Sciatic nerve (tissue), 2 donors: ENCODE measurements around the gene DOCK2. TPM values are rescaled to one million over a fixed set of nuclear protein-coding genes. Genes with fewer than 3 reads are reported as not detected.
A peak's percentile ranks its signal among the peaks of the same experiment; 100 is the strongest.

Source experiments
- ATAC-seq: fragments of 200-7000 bp; cut with Tn5 transposase; one replicate; pipeline ENCODE4 v1.9.1; 2020; ENCODE audit warnings: mild to moderate bottlenecking, moderate library complexity
- DNase-seq: peaks from one replicate; pipeline ENCODE4 v3.0.0-alpha.2; 2020; ENCODE audit warnings: low spot score
- intact Hi-C: fragments of 100-400 bp; cut with DNase I; formaldehyde crosslinking; loops from one replicate; pipeline ENCODE4 v1.14.2; 2022
- total RNA-seq: library from RNA; stranded (reverse); fragmentation: NEBNext Ultra II Directional; extraction: Animal tissue kit (Norgen Biotek cat#: 25700); gene quantifications from one replicate; pipeline ENCODE4 v1.2.1, GENCODE V29; 2021
- donor health status: DM: no; HTN: no; CAD: no.
- donor health status: DM: no; HTN: no; CAD: no.

Gene DOCK2
- total RNA-seq, 1 donor from 2014 or later: 32.9 TPM

GRCh38 chr5:170011751-170012150, 374.7 kb downstream of the DOCK2 start:
- DNase-seq: no peak
- intact Hi-C loops: no loop called here
- ATAC-seq: no peak

GRCh38 chr5:170012622-170013021, 375.5 kb downstream of the DOCK2 start:
- no peak for ATAC-seq
- no peak for DNase-seq
- intact Hi-C loops: no loop called here

GRCh38 chr5:170020423-170020822, 383.3 kb downstream of the DOCK2 start:
- DNase-seq: no peak
- no peak for ATAC-seq
- intact Hi-C loops: no loop called here

GRCh38 chr5:170021506-170021905, 384.4 kb downstream of the DOCK2 start:
- intact Hi-C loops: no loop called here
- DNase-seq: no peak

GRCh38 chr5:170025853-170026252, 388.8 kb downstream of the DOCK2 start:
- intact Hi-C loops: no loop called here
- no peak for ATAC-seq
- no peak for DNase-seq

More at GRCh38 chr5:170021506-170021905, 384.4 kb downstream of the DOCK2 start:
- no peak for ATAC-seq

GRCh38 chr5:170028124-170028523, 391.0 kb downstream of the DOCK2 start:
- ATAC-seq: no peak
- intact Hi-C loops: no loop called here

GRCh38 chr5:170034231-170034630, 397.2 kb downstream of the DOCK2 start:
- DNase-seq: no peak
- intact Hi-C loops: no loop called here
- no peak for ATAC-seq

More at GRCh38 chr5:170028124-170028523, 391.0 kb downstream of the DOCK2 start:
- no peak for DNase-seq

GRCh38 chr5:170038241-170038640, 401.2 kb downstream of the DOCK2 start:
- ATAC-seq: no peak
- intact Hi-C loops: no loop called here
- DNase-seq: no peak

- ATAC-seq (no peak), DNase-seq (no peak)
- intact Hi-C loops: no loop called here
Observed at GRCh38 chr5:170039830-170040229, 402.8 kb downstream of the DOCK2 start.

- DNase-seq (no peak), ATAC-seq (no peak)
- intact Hi-C loops: no loop called here
Observed at GRCh38 chr5:170046241-170046640, 409.2 kb downstream of the DOCK2 start.

- DNase-seq (no peak), ATAC-seq (no peak)
- intact Hi-C loops: no loop called here
Observed at GRCh38 chr5:170049713-170050112, 412.6 kb downstream of the DOCK2 start.

- DNase-seq: no peak
- no peak for ATAC-seq
- intact Hi-C loops: no loop called here
Observed at GRCh38 chr5:170053896-170054295, 416.8 kb downstream of the DOCK2 start.

GRCh38 chr5:170055606-170056005, 418.5 kb downstream of the DOCK2 start:
- ATAC-seq: no peak
- intact Hi-C loops: no loop called here
- DNase-seq: no peak

GRCh38 chr5:170056561-170057267, 419.6 kb downstream of the DOCK2 start:
- ATAC-seq: no peak
- intact Hi-C loops: no loop called here
- DNase-seq: no peak

GRCh38 chr5:170057311-170057710, 420.2 kb downstream of the DOCK2 start:
- ATAC-seq (no peak), DNase-seq (no peak)
- intact Hi-C loops: no loop called here

GRCh38 chr5:170059221-170059620, 422.1 kb downstream of the DOCK2 start:
- intact Hi-C loops: no loop called here
- no peak for ATAC-seq
- no peak for DNase-seq

- intact Hi-C loops: no loop called here
- no peak for DNase-seq
- ATAC-seq: no peak
Observed at GRCh38 chr5:170067152-170067551, 430.1 kb downstream of the DOCK2 start.

GRCh38 chr5:170067574-170068170, 430.6 kb downstream of the DOCK2 start:
- ATAC-seq (no peak), DNase-seq (no peak)
- intact Hi-C loops: no loop called here

GRCh38 chr5:170069512-170069911, 432.4 kb downstream of the DOCK2 start:
- no peak for DNase-seq
- ATAC-seq: no peak
- intact Hi-C loops: no loop called here

GRCh38 chr5:170070556-170071412, 433.7 kb downstream of the DOCK2 start:
- ATAC-seq: peak; percentile 36
- DNase-seq: peak; percentile 63
- intact Hi-C loops: no loop called here
